Measurements from ENCODE around the gene PLXNA2. TPM values are rescaled to one million over a fixed set of nuclear protein-coding genes. Genes with fewer than 3 reads are reported as not detected.

PLXNA2 gene
- total RNA-seq, 1 donor from 2014 or later = 9.0 TPM

DNA sequence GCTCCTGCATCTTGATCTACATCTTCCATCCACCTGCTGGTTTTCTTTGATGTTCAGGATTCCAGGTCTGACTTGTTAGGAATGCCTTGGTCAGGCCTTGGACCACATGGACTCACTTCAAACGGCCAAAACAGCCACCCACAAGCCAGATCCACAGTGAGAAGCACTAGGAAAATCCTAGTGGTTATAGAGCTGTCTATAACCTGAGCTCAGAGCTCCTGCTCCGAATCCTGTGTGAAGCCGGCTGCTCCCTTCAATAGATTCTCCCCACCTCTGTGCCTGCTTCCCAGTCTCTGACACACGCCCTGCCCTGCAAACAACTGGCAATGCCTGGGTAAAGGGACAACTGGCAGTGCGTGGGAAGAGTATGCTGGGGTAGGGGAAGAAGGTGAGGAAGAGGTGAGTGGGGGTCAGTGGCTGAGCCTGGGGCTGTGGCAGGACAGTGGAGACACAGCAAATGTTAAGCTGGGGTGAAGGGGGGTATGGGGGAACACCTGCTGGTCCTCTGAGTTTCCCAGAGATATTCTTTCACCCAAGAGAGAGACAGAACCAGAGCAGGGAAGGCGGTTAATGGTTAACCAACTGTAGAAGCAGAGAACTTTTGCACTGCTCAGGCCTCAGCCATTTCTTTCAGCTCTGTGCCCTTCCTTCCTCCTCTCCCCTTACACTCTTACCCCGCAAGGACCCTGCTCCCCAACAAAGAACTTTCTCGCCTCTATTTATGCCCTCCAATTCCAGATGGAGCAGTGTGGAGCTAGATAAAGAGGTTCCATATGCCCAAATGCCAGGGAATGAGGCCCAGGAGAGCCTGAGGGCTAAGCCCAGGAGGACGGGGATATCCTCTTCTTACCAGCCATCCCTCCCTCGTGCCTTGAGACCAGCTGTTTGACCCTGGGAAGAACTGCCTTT is 4.5 kb downstream of the PLXNA2 start:
- TF ChIP-seq, protein P1, sequence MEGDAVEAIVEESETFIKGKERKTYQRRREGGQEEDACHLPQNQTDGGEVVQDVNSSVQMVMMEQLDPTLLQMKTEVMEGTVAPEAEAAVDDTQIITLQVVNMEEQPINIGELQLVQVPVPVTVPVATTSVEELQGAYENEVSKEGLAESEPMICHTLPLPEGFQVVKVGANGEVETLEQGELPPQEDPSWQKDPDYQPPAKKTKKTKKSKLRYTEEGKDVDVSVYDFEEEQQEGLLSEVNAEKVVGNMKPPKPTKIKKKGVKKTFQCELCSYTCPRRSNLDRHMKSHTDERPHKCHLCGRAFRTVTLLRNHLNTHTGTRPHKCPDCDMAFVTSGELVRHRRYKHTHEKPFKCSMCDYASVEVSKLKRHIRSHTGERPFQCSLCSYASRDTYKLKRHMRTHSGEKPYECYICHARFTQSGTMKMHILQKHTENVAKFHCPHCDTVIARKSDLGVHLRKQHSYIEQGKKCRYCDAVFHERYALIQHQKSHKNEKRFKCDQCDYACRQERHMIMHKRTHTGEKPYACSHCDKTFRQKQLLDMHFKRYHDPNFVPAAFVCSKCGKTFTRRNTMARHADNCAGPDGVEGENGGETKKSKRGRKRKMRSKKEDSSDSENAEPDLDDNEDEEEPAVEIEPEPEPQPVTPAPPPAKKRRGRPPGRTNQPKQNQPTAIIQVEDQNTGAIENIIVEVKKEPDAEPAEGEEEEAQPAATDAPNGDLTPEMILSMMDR (IDR thresholded peaks at IDR 0.05; ENCODE audit: insufficient read depth, low read length, severe bottlenecking) = no peak
- no peak for FAIRE-seq
- Histone ChIP-seq H3K36me3 (ENCODE audit: control insufficient read depth, insufficient read depth, low read length) (no peaks in the 10 kb centered on the region), H3K27me3 (ENCODE audit: control insufficient read depth, insufficient read depth, low read length) (no peaks in the 10 kb centered on the region), H3K4me3 (ENCODE audit: low read depth, low read length) (no peak overlapping the region)
- DNase-seq (ENCODE audit: low read depth) = no peak

DNA sequence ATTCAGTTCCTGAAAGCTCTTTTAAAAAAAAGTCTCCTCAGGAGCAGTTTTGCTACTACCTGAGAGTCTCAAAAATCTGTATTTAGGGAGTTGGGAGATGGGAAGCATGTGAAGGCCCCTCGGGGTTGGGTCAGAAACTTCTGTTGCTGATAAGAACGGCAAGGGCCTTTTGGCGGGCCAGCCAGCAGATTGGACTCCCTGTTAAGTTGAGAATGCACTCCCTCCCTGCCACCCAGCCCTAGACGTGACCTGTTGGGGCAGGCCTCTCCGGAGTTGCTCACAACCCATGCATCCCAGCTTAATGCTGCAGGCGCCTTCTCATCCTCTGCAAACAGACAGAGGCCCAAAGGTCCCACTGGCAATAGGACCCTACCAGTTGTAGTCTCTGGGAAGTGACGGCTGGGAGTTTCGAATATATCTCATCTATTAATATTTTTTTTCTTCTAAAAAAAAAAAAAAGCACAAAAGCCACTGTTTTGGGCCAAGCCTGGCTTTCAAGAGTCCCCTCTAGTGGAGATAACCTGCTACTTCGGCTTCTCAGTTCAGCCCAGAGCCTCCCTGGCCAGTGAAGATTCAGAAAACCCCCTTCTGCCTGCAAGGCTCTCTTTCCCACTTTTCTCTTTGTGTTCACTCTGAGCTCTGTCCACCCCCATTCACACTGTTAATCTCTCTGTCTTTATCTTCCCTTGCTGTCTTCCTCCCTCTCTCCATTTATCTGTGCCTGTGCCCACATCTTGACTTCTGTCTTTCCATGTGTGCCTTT is 5.3 kb downstream of the PLXNA2 start:
- TF ChIP-seq, protein P1 (IDR thresholded peaks at IDR 0.05; ENCODE audit: insufficient read depth, low read length, severe bottlenecking) = peak; percentile 88
- FAIRE-seq (no peak), DNase-seq (ENCODE audit: low read depth) (peak; percentile 89)
- Histone ChIP-seq H3K4me3 (ENCODE audit: low read depth, low read length) (no peak overlapping the region), H3K36me3 (ENCODE audit: control insufficient read depth, insufficient read depth, low read length) (no peaks in the 10 kb centered on the region), H3K27me3 (ENCODE audit: control insufficient read depth, insufficient read depth, low read length) (no peaks in the 10 kb centered on the region)

DNA sequence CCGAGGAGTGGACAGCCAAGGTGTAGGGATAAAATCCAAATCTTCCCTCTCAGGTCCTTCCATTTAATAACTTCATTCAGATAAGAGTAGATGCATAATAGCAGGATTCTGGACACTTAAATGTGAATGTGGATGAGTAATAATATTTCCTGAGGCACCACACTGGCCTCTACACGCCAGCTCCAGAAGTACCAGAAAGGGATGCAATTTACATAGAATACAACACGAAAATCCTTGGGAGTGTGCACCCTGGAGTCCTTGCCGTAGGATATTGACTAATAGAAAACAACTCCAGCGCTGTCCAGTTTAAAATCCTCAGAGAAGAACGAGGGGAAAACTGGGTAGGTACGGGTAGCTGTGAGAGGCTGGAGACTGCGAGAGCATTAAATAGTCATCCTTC is 6.9 kb downstream of the PLXNA2 start:
- TF ChIP-seq, protein P1 (IDR thresholded peaks at IDR 0.05; ENCODE audit: insufficient read depth, low read length, severe bottlenecking) = peak; percentile 4
- no peaks in the 10 kb centered on the region for H3K27me3 ChIP-seq (ENCODE audit: control insufficient read depth, insufficient read depth, low read length)
- DNase-seq (ENCODE audit: low read depth) = peak; percentile 81
- H3K36me3 ChIP-seq (ENCODE audit: control insufficient read depth, insufficient read depth, low read length) = no peaks in the 10 kb centered on the region
- no peak for FAIRE-seq
- H3K4me3 ChIP-seq (ENCODE audit: low read depth, low read length) = no peak overlapping the region

GRCh38 chr1:208235982-208236761 is 8.0 kb downstream of the PLXNA2 start:
- no peaks in the 10 kb centered on the region for H3K27me3 ChIP-seq (ENCODE audit: control insufficient read depth, insufficient read depth, low read length)
- TF ChIP-seq, protein P1 (IDR thresholded peaks at IDR 0.05; ENCODE audit: insufficient read depth, low read length, severe bottlenecking) = no peak
- no peak for FAIRE-seq
- no peaks in the 10 kb centered on the region for H3K36me3 ChIP-seq (ENCODE audit: control insufficient read depth, insufficient read depth, low read length)
- no peak overlapping the region for H3K4me3 ChIP-seq (ENCODE audit: low read depth, low read length)
- peak; percentile 71 for DNase-seq (ENCODE audit: low read depth)

DNA sequence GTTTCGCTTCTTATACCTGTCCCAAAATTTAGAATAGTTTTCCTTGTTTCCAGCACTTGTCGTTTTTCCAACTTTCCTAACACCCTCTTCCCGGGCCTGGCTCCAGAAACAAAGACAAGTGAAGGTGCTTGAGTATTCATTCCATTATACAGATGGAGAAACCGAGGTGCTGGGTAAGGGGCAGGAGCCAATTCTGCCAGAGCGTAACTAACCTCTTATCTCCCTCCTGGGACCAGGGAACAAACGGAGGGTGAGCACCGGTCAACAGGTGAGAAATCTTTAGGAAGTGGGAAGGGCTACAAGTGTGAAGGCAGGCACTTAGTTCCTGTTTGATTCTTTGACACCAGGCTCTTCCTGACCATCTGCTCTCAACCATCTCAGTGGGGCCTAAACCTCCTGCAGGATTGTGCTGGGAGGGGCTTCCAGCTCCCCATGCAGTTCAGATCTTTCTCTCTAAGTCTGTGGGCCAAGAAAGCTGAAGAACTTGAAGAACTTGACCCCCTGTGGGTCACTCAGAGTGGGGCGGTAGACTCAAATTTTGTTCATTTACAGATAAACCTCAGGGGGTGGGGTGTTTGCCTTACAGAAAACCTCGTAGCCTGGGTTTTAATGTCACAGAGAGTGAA is 8.7 kb downstream of the PLXNA2 start:
- FAIRE-seq = no peak
- TF ChIP-seq, protein P1 (IDR thresholded peaks at IDR 0.05; ENCODE audit: insufficient read depth, low read length, severe bottlenecking) = no peak
- no peak for DNase-seq (ENCODE audit: low read depth)
- Histone ChIP-seq H3K4me3 (ENCODE audit: low read depth, low read length) (no peak overlapping the region), H3K36me3 (ENCODE audit: control insufficient read depth, insufficient read depth, low read length) (no peaks in the 10 kb centered on the region), H3K27me3 (ENCODE audit: control insufficient read depth, insufficient read depth, low read length) (no peaks in the 10 kb centered on the region)

Measured in bronchial epithelial cell (primary cell).